IPS-NIHi7 (cell line): ENCODE results near the gene CHGA.

ENCODE experiments used
- DNase-seq: peaks from one replicate; pipeline ENCODE4 v3.0.0; 2012; ENCODE audit warnings: mixed read lengths; ENCODE audit errors: extremely low spot score

Gene CHGA

GRCh38 chr14:92980866-92981265 is 57.9 kb downstream of the CHGA start:
- no peak for DNase-seq

- no peak for DNase-seq
These were observed 58.8 kb downstream of the CHGA start for GRCh38 chr14:92981726-92982125.

DNA sequence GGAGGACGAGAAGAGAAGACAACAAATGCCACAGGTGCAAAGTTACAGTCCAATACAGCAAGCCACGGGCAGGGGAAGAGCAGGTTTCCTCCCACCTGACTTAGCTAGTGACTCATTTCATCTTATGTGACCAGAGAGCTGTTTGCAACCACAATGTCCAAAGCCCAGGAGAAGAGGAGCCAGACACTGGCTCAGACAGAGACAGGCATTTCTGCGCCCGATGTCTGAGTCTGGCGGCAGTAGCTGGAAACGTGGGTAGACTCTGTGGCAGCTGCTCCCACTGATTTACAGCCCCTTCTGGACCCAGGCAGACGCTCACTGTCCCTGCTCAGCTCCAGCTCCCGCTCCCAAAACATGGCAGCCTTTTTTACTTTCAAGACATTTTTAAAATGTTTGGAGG is 60.0 kb downstream of the CHGA start:
- DNase-seq = no peak

GRCh38 chr14:92984082-92984788 is 61.3 kb downstream of the CHGA start:
- DNase-seq = no peak
